Jurkat, Clone E6-1 (cell line): ENCODE results near the gene SLC27A4.

Source experiments
- DNase-seq: peaks from one replicate; pipeline ENCODE4 v3.0.0-alpha.2; 2011; ENCODE audit warnings: low read depth, low spot score
- H3K4me3 ChIP-seq: 2 replicates; pipeline ENCODE4 v1.5.1; 2011; ENCODE audit warnings: mild to moderate bottlenecking, low read length, control low read depth, moderate library complexity

Gene SLC27A4

GRCh38 chr9:128360826-128361225 is 20.5 kb downstream of the SLC27A4 start:
- no peak overlapping the region for H3K4me3 ChIP-seq
- no peak for DNase-seq

GRCh38 chr9:128361296-128361985 is 21.1 kb downstream of the SLC27A4 start:
- no peak for DNase-seq
- H3K4me3 ChIP-seq, result no peak overlapping the region

GRCh38 chr9:128361986-128362646 is 21.8 kb downstream of the SLC27A4 start:
- no peak for DNase-seq
- no peak overlapping the region for H3K4me3 ChIP-seq

- no peak for DNase-seq
- H3K4me3 ChIP-seq, result no peak overlapping the region
These were observed 22.4 kb downstream of the SLC27A4 start for GRCh38 chr9:128362774-128363173.

GRCh38 chr9:128365525-128365924 is 25.2 kb downstream of the SLC27A4 start:
- peak overlapping the region; percentile 15; the same call in 1 of the 2 replicates for H3K4me3 ChIP-seq
- no peak for DNase-seq

- DNase-seq, result no peak
- no peak overlapping the region for H3K4me3 ChIP-seq
These were observed 28.8 kb downstream of the SLC27A4 start for GRCh38 chr9:128369024-128369706.

GRCh38 chr9:128370367-128370751 is 30.0 kb downstream of the SLC27A4 start:
- peak overlapping the region; percentile 99 for H3K4me3 ChIP-seq
- no peak for DNase-seq

GRCh38 chr9:128370752-128371629 is 30.7 kb downstream of the SLC27A4 start, which contains the start of gene URM1:
URM1 (plus strand) TSS chr9:128371374; CDS start chr9:128371381, 7 bp downstream.
- DNase-seq, result peak; percentile 87
- peak within 1 kb of the TSS; percentile 99 for H3K4me3 ChIP-seq

GRCh38 chr9:128371630-128372117 is 31.3 kb downstream of the SLC27A4 start:
- no peak for DNase-seq
- peak overlapping the region; percentile 99 for H3K4me3 ChIP-seq

GRCh38 chr9:128372188-128372641 is 31.9 kb downstream of the SLC27A4 start:
- DNase-seq, result no peak
- H3K4me3 ChIP-seq, result peak overlapping the region; percentile 99

- peak overlapping the region; percentile 99; the same call in 1 of the 2 replicates for H3K4me3 ChIP-seq
- no peak for DNase-seq
These were observed 32.5 kb downstream of the SLC27A4 start for GRCh38 chr9:128372784-128373183.

GRCh38 chr9:128374221-128374675 is 33.9 kb downstream of the SLC27A4 start:
- DNase-seq, result no peak
- H3K4me3 ChIP-seq, result no peak overlapping the region

GRCh38 chr9:128375865-128376264 is 35.5 kb downstream of the SLC27A4 start:
- DNase-seq, result no peak
- H3K4me3 ChIP-seq, result no peak overlapping the region

- DNase-seq, result no peak
- H3K4me3 ChIP-seq, result no peak overlapping the region
These were observed 41.9 kb downstream of the SLC27A4 start for GRCh38 chr9:128382261-128382660.

GRCh38 chr9:128383007-128383753 is 42.9 kb downstream of the SLC27A4 start:
- no peak overlapping the region for H3K4me3 ChIP-seq
- no peak for DNase-seq

GRCh38 chr9:128383791-128384190 is 43.5 kb downstream of the SLC27A4 start:
- DNase-seq, result no peak
- H3K4me3 ChIP-seq, result no peak overlapping the region

- no peak overlapping the region for H3K4me3 ChIP-seq
- DNase-seq, result no peak
These were observed 44.6 kb downstream of the SLC27A4 start for GRCh38 chr9:128384801-128385495.
